GM19240 (cell line): ENCODE measurements around the gene MS4A6A.
"Not testable (repeated sequence)": the region's sequence is repeated elsewhere in the genome, so short reads cannot be mapped to it uniquely, and the experiment has no call there.

Experiments used
- DNase-seq: peaks from one replicate; pipeline ENCODE4 v3.0.0; 2011; ENCODE audit warnings: low spot score; ENCODE audit not compliant: insufficient read length

The MS4A6A gene

GRCh38 chr11:60182541-60183330 lies at the start of gene MS4A6A:
MS4A6A (minus strand) TSS chr11:60183083; CDS start chr11:60181727, 1,356 bp downstream.
- DNase-seq = no peak

GRCh38 chr11:60230681-60231080 lies 47.8 kb upstream of the MS4A6A start:
- no peak for DNase-seq

GRCh38 chr11:60222141-60222540 lies 39.3 kb upstream of the MS4A6A start:
- no peak for DNase-seq

- no peak for DNase-seq
Observed at GRCh38 chr11:60221692-60222091, 38.8 kb upstream of the MS4A6A start.

- no peak for DNase-seq
Observed at GRCh38 chr11:60221181-60221580, 38.3 kb upstream of the MS4A6A start.

- no peak for DNase-seq
Observed at GRCh38 chr11:60214386-60214785, 31.5 kb upstream of the MS4A6A start.

- DNase-seq = no peak
Observed at GRCh38 chr11:60211206-60211605, 28.3 kb upstream of the MS4A6A start.

GRCh38 chr11:60209977-60210376 lies 27.1 kb upstream of the MS4A6A start:
- no peak for DNase-seq

- DNase-seq = no peak
Observed at GRCh38 chr11:60208951-60209350, 26.1 kb upstream of the MS4A6A start.

GRCh38 chr11:60208146-60208895 lies 25.4 kb upstream of the MS4A6A start:
- DNase-seq = no peak

- DNase-seq = no peak
Observed at GRCh38 chr11:60206616-60207015, 23.7 kb upstream of the MS4A6A start.

GRCh38 chr11:60204922-60205321 lies 22.0 kb upstream of the MS4A6A start:
- DNase-seq = no peak

- DNase-seq = not testable (repeated sequence)
Observed at GRCh38 chr11:60201334-60201733, 18.5 kb upstream of the MS4A6A start.

GRCh38 chr11:60197442-60197841 lies 14.6 kb upstream of the MS4A6A start:
- DNase-seq = no peak

- DNase-seq = no peak
Observed at GRCh38 chr11:60195923-60196368, 13.1 kb upstream of the MS4A6A start.

- DNase-seq = no peak
Observed at GRCh38 chr11:60194511-60194910, 11.6 kb upstream of the MS4A6A start.

- DNase-seq = peak; percentile 11
Observed at GRCh38 chr11:60193687-60194433, 11.0 kb upstream of the MS4A6A start.

- not testable (repeated sequence) for DNase-seq
Observed at GRCh38 chr11:60192564-60192963, 9.7 kb upstream of the MS4A6A start.

- not testable (repeated sequence) for DNase-seq
Observed at GRCh38 chr11:60188481-60188880, 5.6 kb upstream of the MS4A6A start.

GRCh38 chr11:60186128-60186527 lies 3.2 kb upstream of the MS4A6A start:
- not testable (repeated sequence) for DNase-seq

- not testable (repeated sequence) for DNase-seq
Observed at GRCh38 chr11:60185512-60185827, 2.6 kb upstream of the MS4A6A start.
